ENCODE results near the gene CNTNAP4.

Gene CNTNAP4

GRCh38 chr16:76360404-76360803 lies 83.2 kb downstream of the CNTNAP4 start:
- TF ChIP-seq CTCF (IDR thresholded peaks at IDR 0.05; ENCODE audit: insufficient read depth, low read depth, low read length, missing control alignments), result no peak
- H3K4me3 ChIP-seq (ENCODE audit: low read length), result no peak overlapping the region
- no peak for DNase-seq (ENCODE audit: low read depth)

- TF ChIP-seq CTCF (IDR thresholded peaks at IDR 0.05; ENCODE audit: insufficient read depth, low read depth, low read length, missing control alignments), result no peak
- DNase-seq (ENCODE audit: low read depth), result no peak
- no peak overlapping the region for H3K4me3 ChIP-seq (ENCODE audit: low read length)
Measured at GRCh38 chr16:76370344-76370743, 93.1 kb downstream of the CNTNAP4 start.

- DNase-seq (ENCODE audit: low read depth), result no peak
- no peak overlapping the region for H3K4me3 ChIP-seq (ENCODE audit: low read length)
- TF ChIP-seq CTCF (IDR thresholded peaks at IDR 0.05; ENCODE audit: insufficient read depth, low read depth, low read length, missing control alignments), result no peak
Measured at GRCh38 chr16:76371441-76371840, 94.2 kb downstream of the CNTNAP4 start.

GRCh38 chr16:76373998-76374397 lies 96.8 kb downstream of the CNTNAP4 start:
- TF ChIP-seq CTCF (IDR thresholded peaks at IDR 0.05; ENCODE audit: insufficient read depth, low read depth, low read length, missing control alignments), result no peak
- DNase-seq (ENCODE audit: low read depth), result no peak

GRCh38 chr16:76376988-76377387 lies 99.8 kb downstream of the CNTNAP4 start:
- no peak for DNase-seq (ENCODE audit: low read depth)
- TF ChIP-seq CTCF (IDR thresholded peaks at IDR 0.05; ENCODE audit: insufficient read depth, low read depth, low read length, missing control alignments), result no peak
- no peak overlapping the region for H3K4me3 ChIP-seq (ENCODE audit: low read length)

More at GRCh38 chr16:76373998-76374397, 96.8 kb downstream of the CNTNAP4 start:
- H3K4me3 ChIP-seq (ENCODE audit: low read length), result no peak overlapping the region

- TF ChIP-seq CTCF (IDR thresholded peaks at IDR 0.05; ENCODE audit: insufficient read depth, low read depth, low read length, missing control alignments), result no peak
- no peak overlapping the region for H3K4me3 ChIP-seq (ENCODE audit: low read length)
- no peak for DNase-seq (ENCODE audit: low read depth)
Measured at GRCh38 chr16:76378020-76378419, 100.8 kb downstream of the CNTNAP4 start.

- no peak overlapping the region for H3K4me3 ChIP-seq (ENCODE audit: low read length)
- no peak for DNase-seq (ENCODE audit: low read depth)
- TF ChIP-seq CTCF (IDR thresholded peaks at IDR 0.05; ENCODE audit: insufficient read depth, low read depth, low read length, missing control alignments), result no peak
Measured at GRCh38 chr16:76381096-76381495, 103.9 kb downstream of the CNTNAP4 start.

Measured in epithelial cell of esophagus (primary cell).